ENCODE data around the gene HYI. TPM values are rescaled to one million over a fixed set of nuclear protein-coding genes. Genes with fewer than 3 reads are reported as not detected.

The HYI gene
- total RNA-seq, 4 donors from 2014 or later: 7.0 to 30.9 (median 14.7) TPM

GRCh38 chr1:43422995-43423671 lies 30.6 kb downstream of the HYI start:
- Histone ChIP-seq H3K36me3 (peaks cover 69 to 100% (median 81%) of the 10 kb centered on the region in 3 donors), H3K4me1 (no peaks in the 10 kb centered on the region), H3K27ac (peak overlapping the region in 3 of 4 donors; percentile 46 to 56 (median 52)), H3K27me3 (no peaks in the 10 kb centered on the region), H3K4me3 (no peak overlapping the region), H3K9me3 (peaks cover 0 to 15% (median 4%) of the 10 kb centered on the region in 3 donors)
- 86 to 93% methylated on average over 10 to 11 of the region's 16 CpGs for WGBS, 2 donors
- no peak for TF ChIP-seq POLR2A (IDR thresholded peaks at IDR 0.05)
- TF ChIP-seq, protein P1, sequence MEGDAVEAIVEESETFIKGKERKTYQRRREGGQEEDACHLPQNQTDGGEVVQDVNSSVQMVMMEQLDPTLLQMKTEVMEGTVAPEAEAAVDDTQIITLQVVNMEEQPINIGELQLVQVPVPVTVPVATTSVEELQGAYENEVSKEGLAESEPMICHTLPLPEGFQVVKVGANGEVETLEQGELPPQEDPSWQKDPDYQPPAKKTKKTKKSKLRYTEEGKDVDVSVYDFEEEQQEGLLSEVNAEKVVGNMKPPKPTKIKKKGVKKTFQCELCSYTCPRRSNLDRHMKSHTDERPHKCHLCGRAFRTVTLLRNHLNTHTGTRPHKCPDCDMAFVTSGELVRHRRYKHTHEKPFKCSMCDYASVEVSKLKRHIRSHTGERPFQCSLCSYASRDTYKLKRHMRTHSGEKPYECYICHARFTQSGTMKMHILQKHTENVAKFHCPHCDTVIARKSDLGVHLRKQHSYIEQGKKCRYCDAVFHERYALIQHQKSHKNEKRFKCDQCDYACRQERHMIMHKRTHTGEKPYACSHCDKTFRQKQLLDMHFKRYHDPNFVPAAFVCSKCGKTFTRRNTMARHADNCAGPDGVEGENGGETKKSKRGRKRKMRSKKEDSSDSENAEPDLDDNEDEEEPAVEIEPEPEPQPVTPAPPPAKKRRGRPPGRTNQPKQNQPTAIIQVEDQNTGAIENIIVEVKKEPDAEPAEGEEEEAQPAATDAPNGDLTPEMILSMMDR (IDR thresholded peaks at IDR 0.05): no peak
- DNase-seq: no peak
- intact Hi-C loops (cut with DNase I): no loop called here

GRCh38 chr1:43421976-43422750 lies 31.6 kb downstream of the HYI start:
- no peak for DNase-seq
- peaks cover 0 to 15% (median 4%) of the 10 kb centered on the region in 3 donors for H3K9me3 ChIP-seq
- no peak overlapping the region for H3K4me3 ChIP-seq
- 90 to 100% methylated on average over 2 to 10 of the region's 12 CpGs for WGBS, 2 donors
- H3K27ac ChIP-seq: no peak overlapping the region
- H3K27me3 ChIP-seq: no peaks in the 10 kb centered on the region
- H3K4me1 ChIP-seq: no peaks in the 10 kb centered on the region
- H3K36me3 ChIP-seq: peaks cover 60 to 100% (median 81%) of the 10 kb centered on the region in 3 donors
- TF ChIP-seq POLR2A (IDR thresholded peaks at IDR 0.05): no peak
- TF ChIP-seq, protein P1 (IDR thresholded peaks at IDR 0.05): no peak
- intact Hi-C loops (cut with DNase I): no loop called here

GRCh38 chr1:43421396-43421795 lies 32.3 kb downstream of the HYI start:
- Histone ChIP-seq H3K36me3 (peaks cover 62 to 100% (median 74%) of the 10 kb centered on the region in 3 donors), H3K27me3 (no peaks in the 10 kb centered on the region), H3K9me3 (peaks cover 0 to 15% (median 4%) of the 10 kb centered on the region in 3 donors), H3K4me3 (no peak overlapping the region), H3K4me1 (no peaks in the 10 kb centered on the region), H3K27ac (no peak overlapping the region)
- WGBS, 2 donors: 91 to 100% methylated on average over 4 to 6 of the region's 6 CpGs
- TF ChIP-seq, protein P1 (IDR thresholded peaks at IDR 0.05): no peak
- no peak for TF ChIP-seq POLR2A (IDR thresholded peaks at IDR 0.05)
- intact Hi-C loops (cut with DNase I): no loop called here
- DNase-seq: no peak

GRCh38 chr1:43420874-43421273 lies 32.9 kb downstream of the HYI start:
- no peak for DNase-seq
- no peaks in the 10 kb centered on the region for H3K27me3 ChIP-seq
- H3K9me3 ChIP-seq: peaks cover 0 to 15% (median 4%) of the 10 kb centered on the region in 3 donors
- intact Hi-C loops (cut with DNase I): no loop called here
- H3K27ac ChIP-seq: no peak overlapping the region
- no peaks in the 10 kb centered on the region for H3K4me1 ChIP-seq
- 98% methylated on average over 4 to 9 of the region's 10 CpGs for WGBS, 2 donors
- no peak for TF ChIP-seq POLR2A (IDR thresholded peaks at IDR 0.05)
- TF ChIP-seq, protein P1 (IDR thresholded peaks at IDR 0.05): no peak
- no peak overlapping the region for H3K4me3 ChIP-seq
- H3K36me3 ChIP-seq: peaks cover 57 to 100% (median 69%) of the 10 kb centered on the region in 3 donors
